Measurements from ENCODE around the gene CCDC69. TPM values are rescaled to one million over a fixed set of nuclear protein-coding genes. Genes with fewer than 3 reads are reported as not detected.

Gene CCDC69
- total RNA-seq, 2 experiments from 2014 or later = 68.0 to 68.9 TPM

DNA sequence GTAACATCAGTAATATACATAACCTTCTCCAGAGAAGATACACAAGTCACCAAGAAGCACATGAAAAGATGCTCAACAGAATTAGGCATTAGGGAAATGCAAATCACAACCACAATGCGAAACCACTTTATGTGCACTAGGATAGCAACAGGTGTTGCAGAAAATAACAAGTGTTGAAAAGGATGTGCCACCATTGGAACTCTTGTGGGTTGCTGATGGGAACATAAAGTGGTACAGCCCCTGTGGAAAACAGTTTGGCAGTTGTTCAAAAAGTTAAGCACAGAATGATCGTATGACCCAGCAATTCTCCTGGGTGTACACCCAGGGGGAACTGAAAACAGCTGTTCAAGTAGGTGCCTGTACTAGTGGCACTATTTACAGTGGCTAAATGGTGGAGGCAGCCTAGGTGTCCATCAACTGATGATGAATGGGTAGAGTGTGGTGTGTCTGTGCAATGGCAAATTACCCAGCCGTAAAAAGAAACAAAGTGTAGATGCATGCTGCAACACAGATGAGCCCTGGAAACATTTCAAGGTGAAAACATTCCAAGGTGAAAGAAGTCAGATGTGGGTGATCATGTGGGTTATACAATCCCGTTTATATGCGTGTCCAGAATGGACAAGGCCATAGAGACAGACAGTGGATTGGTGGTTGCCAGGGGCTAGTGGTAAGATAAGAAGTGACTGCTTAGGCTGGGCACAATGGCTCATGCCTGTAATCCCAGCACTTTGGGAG lies 27.2 kb downstream of the CCDC69 start:
- Histone ChIP-seq H3K36me3 (ENCODE audit: insufficient read depth, low read length) (peaks cover 61% of the 10 kb centered on the region), H3K27ac (ENCODE audit: low read depth in 1 of 2, low read length in 2 of 2) (peak overlapping the region in 1 of 2 donors; percentile 8), H3K27me3 (ENCODE audit: control insufficient read depth in 1 of 2, insufficient read depth in 2 of 2, low read length in 2 of 2) (no peaks in the 10 kb centered on the region), H3K9me3 (ENCODE audit: control insufficient read depth in 1 of 2, insufficient read depth in 1 of 2, low read length in 2 of 2) (no peaks in the 10 kb centered on the region), H3K4me3 (ENCODE audit: low read length) (no peak overlapping the region), H3K4me1 (ENCODE audit: insufficient read depth, low read length) (peaks cover 23% of the 10 kb centered on the region)
- H3K27me3 Mint-ChIP-seq = no peaks in the 10 kb centered on the region
- peak overlapping the region; percentile 74 for H3K27ac Mint-ChIP-seq
- H3K4me1 Mint-ChIP-seq (ENCODE audit: low read depth) = peaks cover 72% of the 10 kb centered on the region
- ChIA-PET POLR2A (no interaction called here), CTCF (interaction anchor here (0.6 kb wide), 1 partner anchor 47 kb away, joined by 4 read pairs; no protein-coding TSS in a partner anchor)
- TF ChIP-seq, protein P1, sequence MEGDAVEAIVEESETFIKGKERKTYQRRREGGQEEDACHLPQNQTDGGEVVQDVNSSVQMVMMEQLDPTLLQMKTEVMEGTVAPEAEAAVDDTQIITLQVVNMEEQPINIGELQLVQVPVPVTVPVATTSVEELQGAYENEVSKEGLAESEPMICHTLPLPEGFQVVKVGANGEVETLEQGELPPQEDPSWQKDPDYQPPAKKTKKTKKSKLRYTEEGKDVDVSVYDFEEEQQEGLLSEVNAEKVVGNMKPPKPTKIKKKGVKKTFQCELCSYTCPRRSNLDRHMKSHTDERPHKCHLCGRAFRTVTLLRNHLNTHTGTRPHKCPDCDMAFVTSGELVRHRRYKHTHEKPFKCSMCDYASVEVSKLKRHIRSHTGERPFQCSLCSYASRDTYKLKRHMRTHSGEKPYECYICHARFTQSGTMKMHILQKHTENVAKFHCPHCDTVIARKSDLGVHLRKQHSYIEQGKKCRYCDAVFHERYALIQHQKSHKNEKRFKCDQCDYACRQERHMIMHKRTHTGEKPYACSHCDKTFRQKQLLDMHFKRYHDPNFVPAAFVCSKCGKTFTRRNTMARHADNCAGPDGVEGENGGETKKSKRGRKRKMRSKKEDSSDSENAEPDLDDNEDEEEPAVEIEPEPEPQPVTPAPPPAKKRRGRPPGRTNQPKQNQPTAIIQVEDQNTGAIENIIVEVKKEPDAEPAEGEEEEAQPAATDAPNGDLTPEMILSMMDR (IDR thresholded peaks at IDR 0.05) = no peak
- ATAC-seq (ENCODE audit: poor library complexity) = peak; percentile 44
- H3K4me3 Mint-ChIP-seq = no peak overlapping the region
- peaks cover 95% of the 10 kb centered on the region for H3K36me3 Mint-ChIP-seq (ENCODE audit: low read depth)
- DNase-seq = peak in 1 of 14 experiments; percentile 32
- peaks cover 4% of the 10 kb centered on the region for H3K9me3 Mint-ChIP-seq
- intact Hi-C loops (cut with DNase I, micrococcal nuclease) = loop anchor here in 1 of 2 experiments (5.0 kb wide), 1 partner anchor 41 kb away; no protein-coding TSS in a partner anchor

DNA sequence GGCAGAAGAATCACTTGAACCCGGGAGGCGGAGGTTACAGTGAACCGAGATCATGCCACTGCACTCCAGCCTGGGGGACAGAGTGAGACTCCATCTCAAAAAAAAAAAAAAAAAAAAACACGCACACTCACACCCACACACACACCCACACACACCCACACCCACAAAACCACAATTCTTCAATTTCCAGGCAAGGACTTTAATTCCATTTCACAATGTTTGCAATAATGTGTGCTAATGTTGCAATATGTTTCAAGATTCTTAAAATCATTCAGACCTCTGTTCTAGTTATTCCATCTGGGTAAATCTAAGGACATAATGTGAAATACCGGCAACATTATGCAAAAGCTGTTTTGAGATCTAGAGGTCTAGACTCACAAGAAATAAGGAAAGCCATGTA lies 28.3 kb downstream of the CCDC69 start:
- H3K4me1 ChIP-seq (ENCODE audit: insufficient read depth, low read length) = peaks cover 20% of the 10 kb centered on the region
- no peak overlapping the region for H3K27ac ChIP-seq (ENCODE audit: low read depth in 1 of 2, low read length in 2 of 2)
- peaks cover 56% of the 10 kb centered on the region for H3K36me3 ChIP-seq (ENCODE audit: insufficient read depth, low read length)
- ChIA-PET POLR2A (no interaction called here), CTCF (no interaction called here)
- Mint-ChIP-seq H3K9me3 (peaks cover 9% of the 10 kb centered on the region), H3K27ac (peak overlapping the region; percentile 74), H3K36me3 (ENCODE audit: low read depth) (peaks cover 95% of the 10 kb centered on the region), H3K27me3 (no peaks in the 10 kb centered on the region), H3K4me1 (ENCODE audit: low read depth) (peaks cover 74% of the 10 kb centered on the region), H3K4me3 (no peak overlapping the region)
- no peaks in the 10 kb centered on the region for H3K9me3 ChIP-seq (ENCODE audit: control insufficient read depth in 1 of 2, insufficient read depth in 1 of 2, low read length in 2 of 2)
- H3K4me3 ChIP-seq (ENCODE audit: low read length) = no peak overlapping the region
- intact Hi-C loops (cut with DNase I, micrococcal nuclease) = loop anchor here (2.0 to 5.0 kb wide), 2 partner anchors 42 to 43 kb away; no protein-coding TSS in a partner anchor
- DNase-seq = peak in 2 of 14 experiments; percentile 17 to 35
- H3K27me3 ChIP-seq (ENCODE audit: control insufficient read depth in 1 of 2, insufficient read depth in 2 of 2, low read length in 2 of 2) = no peaks in the 10 kb centered on the region
- TF ChIP-seq, protein P1 (IDR thresholded peaks at IDR 0.05) = no peak
- ATAC-seq (ENCODE audit: poor library complexity) = no peak

DNA sequence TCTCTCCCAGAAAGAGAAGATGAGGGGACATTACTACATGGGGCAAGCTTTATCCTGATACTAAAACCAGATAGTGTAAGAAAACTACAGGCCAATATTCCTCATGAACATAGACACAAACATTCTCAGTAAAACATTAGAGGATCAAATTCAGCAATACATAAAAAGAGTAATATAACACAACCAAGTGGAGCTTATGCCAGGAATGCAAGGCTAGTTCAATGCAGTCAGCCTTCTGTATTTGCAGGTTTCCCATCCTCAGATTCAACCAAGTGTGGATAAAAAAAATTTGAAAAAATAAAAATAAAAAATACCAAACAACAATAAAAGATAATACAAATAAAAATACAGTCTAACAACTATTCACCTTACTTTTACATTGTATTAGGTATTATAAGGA lies 31.3 kb downstream of the CCDC69 start:
- TF ChIP-seq, protein P1 (IDR thresholded peaks at IDR 0.05) = no peak
- intact Hi-C loops (cut with DNase I, micrococcal nuclease) = no loop called here
- DNase-seq = no peak
- Histone ChIP-seq H3K4me1 (ENCODE audit: insufficient read depth, low read length) (peaks cover 20% of the 10 kb centered on the region), H3K27me3 (ENCODE audit: control insufficient read depth in 1 of 2, insufficient read depth in 2 of 2, low read length in 2 of 2) (no peaks in the 10 kb centered on the region), H3K4me3 (ENCODE audit: low read length) (no peak overlapping the region), H3K36me3 (ENCODE audit: insufficient read depth, low read length) (peaks cover 52% of the 10 kb centered on the region), H3K27ac (ENCODE audit: low read depth in 1 of 2, low read length in 2 of 2) (no peak overlapping the region), H3K9me3 (ENCODE audit: control insufficient read depth in 1 of 2, insufficient read depth in 1 of 2, low read length in 2 of 2) (no peaks in the 10 kb centered on the region)
- ChIA-PET POLR2A (interaction anchor here (0.7 to 1.6 kb wide), 4 partner anchors 9 to 409 kb away, joined by 3 to 4 read pairs (median 3); no protein-coding TSS in a partner anchor), CTCF (interaction anchor here (1.7 kb wide), 1 partner anchor 28 kb away, joined by 6 read pairs; no protein-coding TSS in a partner anchor)
- ATAC-seq (ENCODE audit: poor library complexity) = no peak
- peaks cover 18% of the 10 kb centered on the region for H3K9me3 Mint-ChIP-seq
- no peak overlapping the region for H3K27ac Mint-ChIP-seq
- no peaks in the 10 kb centered on the region for H3K27me3 Mint-ChIP-seq
- H3K36me3 Mint-ChIP-seq (ENCODE audit: low read depth) = peaks cover 95% of the 10 kb centered on the region
- H3K4me1 Mint-ChIP-seq (ENCODE audit: low read depth) = peaks cover 81% of the 10 kb centered on the region
- H3K4me3 Mint-ChIP-seq = no peak overlapping the region

Measured in CD4-positive, alpha-beta T cell (primary cell).